ENCODE measurements around the gene ZCCHC4.
A peak's percentile ranks its signal among the peaks of the same experiment; 100 is the strongest.
"Not testable (repeated sequence)": the region's sequence is repeated elsewhere in the genome, so short reads cannot be mapped to it uniquely, and the experiment has no call there.

The ZCCHC4 gene

GRCh38 chr4:25321703-25322102 lies 9.1 kb downstream of the ZCCHC4 start:
- no peak overlapping the region for H3K27ac ChIP-seq (ENCODE audit: low read length)
- DNase-seq: no peak
- no peaks in the 10 kb centered on the region for H3K36me3 ChIP-seq (replicated peaks; ENCODE audit: insufficient read depth, low read length)
- H2AFZ ChIP-seq (ENCODE audit: low read length): no peak overlapping the region
- no peaks in the 10 kb centered on the region for H3F3A ChIP-seq (ENCODE audit: insufficient read depth, low read length)
- no peaks in the 10 kb centered on the region for H3K4me1 ChIP-seq (ENCODE audit: low read length)
- no peak overlapping the region for H3K4me3 ChIP-seq (ENCODE audit: low read length)
- no peaks in the 10 kb centered on the region for H4K20me1 ChIP-seq (ENCODE audit: insufficient read depth, low read length)
- H3K9me2 ChIP-seq (replicated peaks; ENCODE audit: insufficient read depth, low read length): no peaks in the 10 kb centered on the region
- TF ChIP-seq, protein P1, sequence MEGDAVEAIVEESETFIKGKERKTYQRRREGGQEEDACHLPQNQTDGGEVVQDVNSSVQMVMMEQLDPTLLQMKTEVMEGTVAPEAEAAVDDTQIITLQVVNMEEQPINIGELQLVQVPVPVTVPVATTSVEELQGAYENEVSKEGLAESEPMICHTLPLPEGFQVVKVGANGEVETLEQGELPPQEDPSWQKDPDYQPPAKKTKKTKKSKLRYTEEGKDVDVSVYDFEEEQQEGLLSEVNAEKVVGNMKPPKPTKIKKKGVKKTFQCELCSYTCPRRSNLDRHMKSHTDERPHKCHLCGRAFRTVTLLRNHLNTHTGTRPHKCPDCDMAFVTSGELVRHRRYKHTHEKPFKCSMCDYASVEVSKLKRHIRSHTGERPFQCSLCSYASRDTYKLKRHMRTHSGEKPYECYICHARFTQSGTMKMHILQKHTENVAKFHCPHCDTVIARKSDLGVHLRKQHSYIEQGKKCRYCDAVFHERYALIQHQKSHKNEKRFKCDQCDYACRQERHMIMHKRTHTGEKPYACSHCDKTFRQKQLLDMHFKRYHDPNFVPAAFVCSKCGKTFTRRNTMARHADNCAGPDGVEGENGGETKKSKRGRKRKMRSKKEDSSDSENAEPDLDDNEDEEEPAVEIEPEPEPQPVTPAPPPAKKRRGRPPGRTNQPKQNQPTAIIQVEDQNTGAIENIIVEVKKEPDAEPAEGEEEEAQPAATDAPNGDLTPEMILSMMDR (IDR thresholded peaks at IDR 0.05; ENCODE audit: low read length): no peak
- TF ChIP-seq EZH2phosphoT487 (IDR thresholded peaks at IDR 0.05; ENCODE audit: low read length) (no peak), EZH2 (optimal IDR thresholded peaks at IDR 0.05; ENCODE audit: low read depth, low read length) (no peak)
- H3K4me2 ChIP-seq (ENCODE audit: low read depth, low read length): no peak overlapping the region
- H3K79me2 ChIP-seq (ENCODE audit: low read length): 0 out of 2 replicates have a peak, but pooled peaks cover 3% of the 10 kb centered on the region
- no peaks in the 10 kb centered on the region for H3K9me3 ChIP-seq (replicated peaks; ENCODE audit: insufficient read depth, low read length)
- H3K27me3 ChIP-seq (replicated peaks; ENCODE audit: insufficient read depth, low read length): no peaks in the 10 kb centered on the region
- no peak overlapping the region for H3K9ac ChIP-seq (ENCODE audit: low read length)

- H3K4me3 ChIP-seq (ENCODE audit: low read length); H2AFZ ChIP-seq (ENCODE audit: low read length); DNase-seq; H3K79me2 ChIP-seq (ENCODE audit: low read length); H3K27me3 ChIP-seq (replicated peaks; ENCODE audit: insufficient read depth, low read length); H3K9ac ChIP-seq (ENCODE audit: low read length); H3K4me2 ChIP-seq (ENCODE audit: low read depth, low read length); H3F3A ChIP-seq (ENCODE audit: insufficient read depth, low read length); H4K20me1 ChIP-seq (ENCODE audit: insufficient read depth, low read length); H3K27ac ChIP-seq (ENCODE audit: low read length); H3K9me2 ChIP-seq (replicated peaks; ENCODE audit: insufficient read depth, low read length); H3K36me3 ChIP-seq (replicated peaks; ENCODE audit: insufficient read depth, low read length); H3K9me3 ChIP-seq (replicated peaks; ENCODE audit: insufficient read depth, low read length): not testable (repeated sequence)
- peaks cover 10% of the 10 kb centered on the region; the same call in 1 of the 2 replicates for H3K4me1 ChIP-seq (ENCODE audit: low read length)
These were observed 15.9 kb downstream of the ZCCHC4 start for GRCh38 chr4:25328463-25328862.

DNA sequence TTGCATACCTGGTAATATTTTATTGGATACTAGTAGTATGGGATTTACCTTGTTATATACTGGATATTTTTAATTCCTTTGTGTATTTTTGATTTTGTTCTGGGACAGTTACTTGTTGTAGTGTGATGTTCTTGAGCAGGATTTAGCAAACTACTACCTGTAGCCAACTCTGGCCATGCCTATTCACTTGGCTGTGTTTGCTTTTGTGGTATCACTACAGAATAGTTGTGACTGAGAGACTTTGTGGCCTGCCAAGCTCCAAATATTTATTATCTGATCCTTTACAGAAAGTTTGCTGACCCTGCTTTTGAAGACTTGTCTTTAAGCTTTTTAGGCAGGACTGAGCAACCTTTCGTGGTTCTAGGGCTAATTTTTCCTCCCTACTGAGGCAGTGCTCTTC lies 17.8 kb downstream of the ZCCHC4 start:
- TF ChIP-seq, protein P1 (IDR thresholded peaks at IDR 0.05; ENCODE audit: low read length): no peak
- TF ChIP-seq EZH2phosphoT487 (IDR thresholded peaks at IDR 0.05; ENCODE audit: low read length) (no peak), EZH2 (optimal IDR thresholded peaks at IDR 0.05; ENCODE audit: low read depth, low read length) (no peak)
- Histone ChIP-seq H3K4me1 (ENCODE audit: low read length) (peaks cover 10% of the 10 kb centered on the region; the same call in 1 of the 2 replicates), H3K9ac (ENCODE audit: low read length) (peak overlapping the region; percentile 38; the same call in 1 of the 2 replicates), H3F3A (ENCODE audit: insufficient read depth, low read length) (peaks cover 10% of the 10 kb centered on the region; the same call in 1 of the 2 replicates), H4K20me1 (ENCODE audit: insufficient read depth, low read length) (no peaks in the 10 kb centered on the region), H3K9me2 (replicated peaks; ENCODE audit: insufficient read depth, low read length) (no peaks in the 10 kb centered on the region), H3K4me2 (ENCODE audit: low read depth, low read length) (peak overlapping the region; percentile 87), H3K79me2 (ENCODE audit: low read length) (peaks cover 9% of the 10 kb centered on the region), H3K27me3 (replicated peaks; ENCODE audit: insufficient read depth, low read length) (no peaks in the 10 kb centered on the region), H3K27ac (ENCODE audit: low read length) (peak overlapping the region; percentile 24; the same call in 1 of the 2 replicates), H2AFZ (ENCODE audit: low read length) (no peak overlapping the region; the same call in 1 of the 2 replicates), H3K36me3 (replicated peaks; ENCODE audit: insufficient read depth, low read length) (no peaks in the 10 kb centered on the region), H3K9me3 (replicated peaks; ENCODE audit: insufficient read depth, low read length) (no peaks in the 10 kb centered on the region), H3K4me3 (ENCODE audit: low read length) (peak overlapping the region; percentile 49; the same call in 1 of the 2 replicates)
- DNase-seq: peak; percentile 12

Data from MM.1S (cell line).